HEK293 (cell line): Measurements from ENCODE around the gene ONECUT2.

ENCODE experiments used
- CTCF ChIP-seq: fragments of 450-650 bp; formaldehyde crosslinking; IDR thresholded peaks from 2 replicates; pipeline ENCODE4 v1.5.1; 2016; ENCODE audit warnings: missing biosample characterization, missing genetic modification characterization
- REPIN1 ChIP-seq: fragments of 450-650 bp; formaldehyde crosslinking; IDR thresholded peaks from 2 replicates; pipeline ENCODE4 v1.5.1; 2017; ENCODE audit warnings: missing biosample characterization, missing genetic modification characterization, low read depth
- REST ChIP-seq: fragments of 450-650 bp; formaldehyde crosslinking; IDR thresholded peaks from 2 replicates; pipeline ENCODE4 v1.5.1; 2016; ENCODE audit warnings: missing biosample characterization, missing genetic modification characterization
- SCRT1 ChIP-seq: fragments of 450-650 bp; formaldehyde crosslinking; IDR thresholded peaks from 2 replicates; pipeline ENCODE4 v1.5.1; 2016; ENCODE audit warnings: missing biosample characterization, missing genetic modification characterization, borderline replicate concordance
- SETDB1 ChIP-seq: IDR thresholded peaks from one replicate; pipeline ENCODE4 v1.6.1; 2017; ENCODE audit warnings: mild to moderate bottlenecking, low read length, moderate library complexity, mixed read lengths; ENCODE audit not compliant: insufficient read length
- ZBTB1 ChIP-seq: fragments of 450-650 bp; formaldehyde crosslinking; IDR thresholded peaks from 2 replicates; pipeline ENCODE4 v1.5.1; 2016; ENCODE audit warnings: missing biosample characterization, missing genetic modification characterization
- ZBTB10 ChIP-seq: fragments of 450-650 bp; formaldehyde crosslinking; IDR thresholded peaks from 2 replicates; pipeline ENCODE4 v1.5.1; 2016; ENCODE audit warnings: missing biosample characterization, missing genetic modification characterization
- ZBTB17 ChIP-seq: fragments of 450-650 bp; formaldehyde crosslinking; IDR thresholded peaks from 2 replicates; pipeline ENCODE4 v1.5.1; 2016; ENCODE audit warnings: missing biosample characterization, missing genetic modification characterization
- ZBTB20 ChIP-seq: fragments of 450-650 bp; formaldehyde crosslinking; IDR thresholded peaks from 2 replicates; pipeline ENCODE4 v1.5.1; 2016; ENCODE audit warnings: missing biosample characterization, missing genetic modification characterization
- ZNF311 ChIP-seq: fragments of 450-650 bp; formaldehyde crosslinking; IDR thresholded peaks from 2 replicates; pipeline ENCODE4 v1.5.1; 2017; ENCODE audit warnings: missing biosample characterization, missing genetic modification characterization, borderline replicate concordance
- ZNF623 ChIP-seq: fragments of 450-650 bp; formaldehyde crosslinking; IDR thresholded peaks from 2 replicates; pipeline ENCODE4 v1.5.1; 2016; ENCODE audit warnings: missing biosample characterization, missing genetic modification characterization
- ZNF677 ChIP-seq: fragments of 450-650 bp; IDR thresholded peaks from 2 replicates; pipeline ENCODE4 v1.5.0; 2018; ENCODE audit warnings: missing biosample characterization, mild to moderate bottlenecking, missing genetic modification characterization, moderate library complexity
- ZNF707 ChIP-seq: fragments of 450-650 bp; formaldehyde crosslinking; IDR thresholded peaks from 2 replicates; pipeline ENCODE4 v1.5.1; 2016; ENCODE audit warnings: missing biosample characterization, missing genetic modification characterization

- TF ChIP-seq SCRT1 (tag by site-specific recombination) = no peak
- no peak for TF ChIP-seq CTCF
- TF ChIP-seq ZBTB1 (tag by site-specific recombination) = no peak
- no peak for TF ChIP-seq ZBTB17 (tag by site-specific recombination)
- TF ChIP-seq ZNF707 (tag by site-specific recombination) = no peak
- TF ChIP-seq SETDB1 = no peak
- TF ChIP-seq ZNF677 = no peak
- TF ChIP-seq ZBTB10 (tag by site-specific recombination) = no peak
- TF ChIP-seq ZBTB20 = no peak
- no peak for TF ChIP-seq ZNF311 (tag by site-specific recombination)
- TF ChIP-seq ZNF623 = no peak
- TF ChIP-seq REST = no peak
- TF ChIP-seq REPIN1 = no peak
Observed at GRCh38 chr18:57390044-57390443, 45.1 kb upstream of the ONECUT2 start.
